GM06990 (cell line): ENCODE data around the gene AGPAT4.

Source experiments
- DNase-seq: peaks from one replicate; pipeline ENCODE4 v3.0.0-alpha.2; 2011; ENCODE audit not compliant: insufficient read length; ENCODE audit errors: extremely low read depth
- H3K27me3 ChIP-seq: replicated peaks from 2 replicates; pipeline ENCODE4 v1.6.0; 2011; ENCODE audit warnings: low read length; ENCODE audit not compliant: control insufficient read depth, insufficient read depth
- H3K36me3 ChIP-seq: 2 replicates; pipeline ENCODE4 v1.5.1; 2011; ENCODE audit warnings: low read length; ENCODE audit not compliant: control insufficient read depth, insufficient read depth
- H3K4me3 ChIP-seq: replicated peaks from 2 replicates; pipeline ENCODE4 v1.5.1; 2011; ENCODE audit warnings: low read depth, mild to moderate bottlenecking, control low read depth, low read length
- CTCF ChIP-seq: IDR thresholded peaks from 2 replicates; pipeline ENCODE4 v1.5.1; 2011; ENCODE audit warnings: low read length, control low read depth, mild to moderate bottlenecking, inconsistent platforms; ENCODE audit not compliant: insufficient read depth, poor library complexity, severe bottlenecking

Gene AGPAT4

GRCh38 chr6:161150566-161150965, 123.3 kb downstream of the AGPAT4 start:
- DNase-seq, result no peak
- no peak for TF ChIP-seq CTCF
- no peaks in the 10 kb centered on the region for H3K27me3 ChIP-seq
- H3K36me3 ChIP-seq, result no peaks in the 10 kb centered on the region
- no peak overlapping the region for H3K4me3 ChIP-seq

GRCh38 chr6:161150136-161150535, 123.7 kb downstream of the AGPAT4 start:
- no peak for DNase-seq
- no peaks in the 10 kb centered on the region for H3K36me3 ChIP-seq
- TF ChIP-seq CTCF, result no peak
- no peaks in the 10 kb centered on the region for H3K27me3 ChIP-seq
- no peak overlapping the region for H3K4me3 ChIP-seq

GRCh38 chr6:161143663-161144430, 130.0 kb downstream of the AGPAT4 start:
- H3K27me3 ChIP-seq, result no peaks in the 10 kb centered on the region
- TF ChIP-seq CTCF, result no peak
- H3K4me3 ChIP-seq, result no peak overlapping the region
- DNase-seq, result no peak
- H3K36me3 ChIP-seq, result no peaks in the 10 kb centered on the region

GRCh38 chr6:161142957-161143296, 130.9 kb downstream of the AGPAT4 start:
- no peak for TF ChIP-seq CTCF
- Histone ChIP-seq H3K36me3 (no peaks in the 10 kb centered on the region), H3K4me3 (no peak overlapping the region), H3K27me3 (no peaks in the 10 kb centered on the region)
- no peak for DNase-seq

GRCh38 chr6:161141173-161141572, 132.7 kb downstream of the AGPAT4 start:
- Histone ChIP-seq H3K4me3 (no peak overlapping the region), H3K27me3 (no peaks in the 10 kb centered on the region), H3K36me3 (no peaks in the 10 kb centered on the region; the same call in 1 of the 2 replicates)
- TF ChIP-seq CTCF, result no peak
- no peak for DNase-seq

GRCh38 chr6:161140554-161140875, 133.3 kb downstream of the AGPAT4 start:
- no peak for TF ChIP-seq CTCF
- H3K36me3 ChIP-seq, result no peaks in the 10 kb centered on the region; the same call in 1 of the 2 replicates
- DNase-seq, result no peak
- H3K4me3 ChIP-seq, result no peak overlapping the region
- no peaks in the 10 kb centered on the region for H3K27me3 ChIP-seq
